PC-9 (cell line): Measurements from ENCODE around the gene AQP3.

Experiments used
- EZH2 ChIP-seq: fragments of 200-600 bp; sonication (generic); IDR thresholded peaks from 2 replicates; pipeline ENCODE4 v1.8.0; 2017; ENCODE audit warnings: antibody characterized with exemption, low read depth
- TF ChIP-seq, protein P1 (sequence below): fragments of 200-600 bp; sonication (generic); conservative IDR thresholded peaks from 2 replicates; pipeline ENCODE4 v1.6.1; 2017; ENCODE audit warnings: mixed run types, antibody characterized with exemption, mild to moderate bottlenecking, moderate library complexity

DNA sequence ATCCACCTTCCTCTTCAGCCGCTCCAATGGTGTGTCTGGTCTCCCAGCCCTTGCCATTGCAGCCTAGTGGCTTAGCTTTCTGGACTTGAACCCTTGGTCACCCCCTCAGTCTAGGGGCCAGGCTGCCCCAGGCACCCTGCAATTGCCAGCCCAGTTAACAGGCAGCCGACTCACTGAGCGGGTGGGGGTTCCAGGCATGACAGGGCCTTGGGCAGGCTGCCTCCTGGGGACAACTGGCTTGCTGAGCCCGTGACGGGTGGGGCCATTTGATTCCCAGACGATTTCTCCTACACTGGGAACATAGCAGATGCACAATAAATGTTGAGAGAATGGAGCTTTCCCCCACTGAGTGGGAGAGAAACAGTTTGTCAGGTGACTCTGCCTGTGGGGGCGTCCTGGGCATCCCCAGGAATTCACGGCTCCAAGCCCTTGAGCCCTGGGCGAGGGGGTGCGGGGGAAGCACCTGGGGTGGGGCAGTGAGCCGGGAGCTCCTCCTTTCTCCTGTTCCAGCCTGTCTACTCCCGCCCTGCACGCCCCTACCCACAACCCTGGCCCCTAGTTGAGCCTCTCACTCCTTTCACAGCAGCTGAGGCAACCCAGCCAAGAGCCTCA, 32.4 kb downstream of the AQP3 start:
- TF ChIP-seq, protein P1, sequence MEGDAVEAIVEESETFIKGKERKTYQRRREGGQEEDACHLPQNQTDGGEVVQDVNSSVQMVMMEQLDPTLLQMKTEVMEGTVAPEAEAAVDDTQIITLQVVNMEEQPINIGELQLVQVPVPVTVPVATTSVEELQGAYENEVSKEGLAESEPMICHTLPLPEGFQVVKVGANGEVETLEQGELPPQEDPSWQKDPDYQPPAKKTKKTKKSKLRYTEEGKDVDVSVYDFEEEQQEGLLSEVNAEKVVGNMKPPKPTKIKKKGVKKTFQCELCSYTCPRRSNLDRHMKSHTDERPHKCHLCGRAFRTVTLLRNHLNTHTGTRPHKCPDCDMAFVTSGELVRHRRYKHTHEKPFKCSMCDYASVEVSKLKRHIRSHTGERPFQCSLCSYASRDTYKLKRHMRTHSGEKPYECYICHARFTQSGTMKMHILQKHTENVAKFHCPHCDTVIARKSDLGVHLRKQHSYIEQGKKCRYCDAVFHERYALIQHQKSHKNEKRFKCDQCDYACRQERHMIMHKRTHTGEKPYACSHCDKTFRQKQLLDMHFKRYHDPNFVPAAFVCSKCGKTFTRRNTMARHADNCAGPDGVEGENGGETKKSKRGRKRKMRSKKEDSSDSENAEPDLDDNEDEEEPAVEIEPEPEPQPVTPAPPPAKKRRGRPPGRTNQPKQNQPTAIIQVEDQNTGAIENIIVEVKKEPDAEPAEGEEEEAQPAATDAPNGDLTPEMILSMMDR, result no peak
- TF ChIP-seq EZH2, result no peak
